SK-N-SH treated with all-trans-retinoic acid at 6 μM for 48 hours (cell line): ENCODE measurements around the gene NKAIN1.
"Not testable (repeated sequence)": the region's sequence is repeated elsewhere in the genome, so short reads cannot be mapped to it uniquely, and the experiment has no call there.

Source experiments
- CSRNP3 ChIP-seq: fragments of 250-450 bp; sonication (Bioruptor Pico); IDR thresholded peaks from 2 replicates; pipeline ENCODE4 v1.5.1; 2021; ENCODE audit warnings: mild to moderate bottlenecking, moderate library complexity
- ISL1 ChIP-seq: fragments of 250-450 bp; sonication (Bioruptor Pico); IDR thresholded peaks from 2 replicates; pipeline ENCODE4 v2.1.2; 2022; ENCODE audit warnings: mild to moderate bottlenecking, moderate library complexity
- PPARA ChIP-seq: fragments of 250-450 bp; sonication (Bioruptor Pico); IDR thresholded peaks from 2 replicates; pipeline ENCODE4 v1.5.0; 2020; ENCODE audit warnings: mild to moderate bottlenecking, borderline replicate concordance
- TCF4 ChIP-seq: fragments of 250-450 bp; sonication (Bioruptor Pico); IDR thresholded peaks from 2 replicates; pipeline ENCODE4 v1.8.0; 2021; ENCODE audit warnings: mild to moderate bottlenecking, moderate library complexity, borderline replicate concordance
- TSHZ2 ChIP-seq: fragments of 250-450 bp; sonication (Bioruptor Pico); IDR thresholded peaks from 2 replicates; pipeline ENCODE4 v1.5.0; 2020; ENCODE audit warnings: mild to moderate bottlenecking, moderate library complexity
- ZFP30 ChIP-seq: fragments of 450-650 bp; formaldehyde crosslinking; IDR thresholded peaks from 2 replicates; pipeline ENCODE4 v1.5.0; 2022; ENCODE audit warnings: mild to moderate bottlenecking, moderate library complexity
- TF ChIP-seq, protein P1 (sequence below): fragments of 250-450 bp; sonication (Bioruptor Pico); IDR thresholded peaks from 2 replicates; pipeline ENCODE4 v1.5.1; 2020; ENCODE audit warnings: low read depth, mild to moderate bottlenecking, moderate library complexity

DNA sequence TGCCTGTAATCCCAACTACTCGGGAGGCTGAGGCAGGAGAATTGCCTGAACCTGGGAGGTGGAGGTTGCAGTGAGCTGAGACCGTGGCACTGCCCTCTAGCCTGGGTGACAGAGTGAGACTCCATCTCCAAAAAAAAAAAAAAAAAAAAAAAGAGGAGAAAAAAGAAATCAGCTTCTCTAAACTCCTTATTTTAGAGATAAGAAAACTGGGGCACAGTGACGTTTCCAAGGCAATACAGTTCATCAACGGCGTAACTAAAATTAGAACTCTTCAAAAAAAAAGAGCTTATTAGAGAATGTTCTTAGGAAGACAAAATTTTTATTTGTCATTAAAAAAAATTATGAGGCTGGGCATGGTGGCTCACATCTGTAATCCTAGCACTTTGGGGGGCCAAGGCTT, 22.7 kb upstream of the NKAIN1 start:
- TF ChIP-seq TCF4 (CRISPR knock-in tag); PPARA; CSRNP3; ISL1 (CRISPR knock-in tag); ZFP30; TSHZ2 (CRISPR knock-in tag): not testable (repeated sequence)
- TF ChIP-seq, protein P1, sequence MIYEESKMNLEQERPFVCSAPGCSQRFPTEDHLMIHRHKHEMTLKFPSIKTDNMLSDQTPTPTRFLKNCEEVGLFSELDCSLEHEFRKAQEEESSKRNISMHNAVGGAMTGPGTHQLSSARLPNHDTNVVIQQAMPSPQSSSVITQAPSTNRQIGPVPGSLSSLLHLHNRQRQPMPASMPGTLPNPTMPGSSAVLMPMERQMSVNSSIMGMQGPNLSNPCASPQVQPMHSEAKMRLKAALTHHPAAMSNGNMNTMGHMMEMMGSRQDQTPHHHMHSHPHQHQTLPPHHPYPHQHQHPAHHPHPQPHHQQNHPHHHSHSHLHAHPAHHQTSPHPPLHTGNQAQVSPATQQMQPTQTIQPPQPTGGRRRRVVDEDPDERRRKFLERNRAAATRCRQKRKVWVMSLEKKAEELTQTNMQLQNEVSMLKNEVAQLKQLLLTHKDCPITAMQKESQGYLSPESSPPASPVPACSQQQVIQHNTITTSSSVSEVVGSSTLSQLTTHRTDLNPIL (CRISPR knock-in tag): not testable (repeated sequence)
